HCT116 (cell line): ENCODE data around the gene DNAJA2. TPM values are rescaled to one million over a fixed set of nuclear protein-coding genes. Genes with fewer than 3 reads are reported as not detected.

Experiments
- ATAC-seq: fragments of 200-7000 bp; cut with Tn5 transposase; 2 replicates; pipeline ENCODE4 v1.9.1; 2020; ENCODE audit warnings: mild to moderate bottlenecking, moderate library complexity
- BruUV-seq: library from RNA; stranded (reverse); fragments of 400-500 nt; replicated peaks from 2 replicates; lab custom pipeline; 2021; lab: Mats Ljungman, UMichigan
- CTCF ChIA-PET: fragments of 300-600 bp; sonication (Branson Sonifier 250); formaldehyde crosslinking; loops from one replicate; lab custom pipeline; 2021; ENCODE audit warnings: antibody characterized with exemption; lab: Charles Lee
- POLR2A ChIA-PET: fragments of 300-600, 350-600 bp; sonication (Branson Sonifier 250); formaldehyde crosslinking; loops from one replicate; lab custom pipeline; 2021; ENCODE audit warnings: antibody characterized with exemption; lab: Charles Lee
- RAD21 ChIA-PET, 2 experiments: fragments of 300-600 bp; sonication (Branson Sonifier 250); formaldehyde crosslinking; loops; one replicate each; lab custom pipeline; 2023; ENCODE audit warnings: low total read pairs in 2 of 2; ENCODE audit not compliant: uncharacterized antibody in 2 of 2, unreplicated experiment in 2 of 2, low non-redundant PET in 1 of 2; lab: Charles Lee
- DNase-seq: peaks from one replicate; pipeline ENCODE4 v3.0.0-alpha.2; 2010; ENCODE audit warnings: low read depth, low spot score
- H2AFZ ChIP-seq: fragments of 200-600 bp; shearing (Covaris generic), sonication (generic); 2 replicates; pipeline ENCODE4 v1.6.1; 2017; ENCODE audit warnings: low read depth, mixed run types, mixed read lengths, antibody characterized with exemption, low read length; ENCODE audit not compliant: poor library complexity, severe bottlenecking
- H3K27ac ChIP-seq: 2 replicates; pipeline ENCODE4 v1.5.1; 2012; ENCODE audit warnings: low read depth, low read length
- H3K27me3 ChIP-seq: fragments of 200-600 bp; sonication (generic); 2 replicates; pipeline ENCODE4 v1.6.1; 2016; ENCODE audit warnings: mixed run types, low read length, mixed read lengths; ENCODE audit not compliant: insufficient read depth
- H3K36me3 ChIP-seq, 2 experiments: fragments of 200-500 bp in 1 of 2; fragments of 200-600 bp in 1 of 2; sonication (Bioruptor generic) in 1 of 2; sonication (generic) in 1 of 2; 2 replicates each; pipeline versions ENCODE4 v1.5.1 to v1.6.1; 2014 to 2016; ENCODE audit warnings: low read length in 2 of 2, inconsistent platforms in 1 of 2, mixed read lengths in 1 of 2, mixed run types in 1 of 2; ENCODE audit not compliant: insufficient read depth in 2 of 2, control insufficient read depth in 1 of 2
- H3K4me1 ChIP-seq, 2 experiments: fragments of 200-600 bp in 1 of 2; sonication (generic) in 1 of 2; 2 replicates each; pipeline versions ENCODE4 v1.5.1 to v1.6.1; 2012 to 2017; ENCODE audit warnings: low read length in 2 of 2, inconsistent platforms in 1 of 2, mild to moderate bottlenecking in 1 of 2, mixed read lengths in 1 of 2, mixed run types in 1 of 2, moderate library complexity in 1 of 2; ENCODE audit not compliant: insufficient read depth in 2 of 2, control insufficient read depth in 1 of 2
- H3K4me2 ChIP-seq: fragments of 200-600 bp; sonication (generic); 2 replicates; pipeline ENCODE4 v1.6.1; 2017; ENCODE audit warnings: mixed run types, low read length, mixed read lengths
- H3K4me3 ChIP-seq, 2 experiments: fragments of 200-600 bp in 1 of 2; sonication (generic) in 1 of 2; replicated peaks in 1 of 2; 2 replicates each; pipeline ENCODE4 v1.5.1; 2011 to 2016; ENCODE audit warnings: low read length in 2 of 2, control low read depth in 1 of 2, low read depth in 1 of 2, mild to moderate bottlenecking in 1 of 2, mixed read lengths in 1 of 2, mixed run types in 1 of 2
- H3K79me2 ChIP-seq: fragments of 200-600 bp; sonication (generic); 2 replicates; pipeline ENCODE4 v1.6.1; 2017; ENCODE audit warnings: mild to moderate bottlenecking, mixed run types, low read length, moderate library complexity, mixed read lengths; ENCODE audit not compliant: insufficient read depth
- H3K9ac ChIP-seq: fragments of 200-600 bp; sonication (generic); 2 replicates; pipeline ENCODE4 v1.6.1; 2016; ENCODE audit warnings: low read length, mixed read lengths
- H3K9me2 ChIP-seq: fragments of 200-600 bp; sonication (generic), shearing (Covaris generic); 2 replicates; pipeline ENCODE4 v1.6.1; 2017; ENCODE audit warnings: mixed run types, mild to moderate bottlenecking, moderate library complexity; ENCODE audit not compliant: insufficient read depth
- H3K9me3 ChIP-seq, 2 experiments: fragments of 200-500 bp in 1 of 2; fragments of 200-600 bp in 1 of 2; sonication (Bioruptor generic) in 1 of 2; sonication (generic) in 1 of 2; 2 replicates each; pipeline ENCODE4 v1.6.1; 2014 to 2017; ENCODE audit warnings: low read length in 2 of 2, mixed read lengths in 2 of 2, inconsistent platforms in 1 of 2, low read depth in 1 of 2, mild to moderate bottlenecking in 1 of 2, mixed run types in 1 of 2, moderate library complexity in 1 of 2; ENCODE audit not compliant: control insufficient read depth in 1 of 2, insufficient read depth in 1 of 2
- H4K20me1 ChIP-seq: fragments of 200-600 bp; sonication (generic), shearing (Covaris generic); 2 replicates; pipeline ENCODE4 v1.6.1; 2017; ENCODE audit warnings: mixed run types, mild to moderate bottlenecking, moderate library complexity; ENCODE audit not compliant: insufficient read depth
- ATF3 ChIP-seq: IDR thresholded peaks from 2 replicates; pipeline ENCODE4 v1.6.1; 2012
- CBX3 ChIP-seq: IDR thresholded peaks from 2 replicates; pipeline ENCODE4 v1.6.1; 2012; ENCODE audit warnings: low read depth
- CTCF ChIP-seq, 3 experiments: fragments of 200-600 bp in 1 of 3; sonication (generic) in 1 of 3; IDR thresholded peaks in 2 of 3; conservative IDR thresholded peaks in 1 of 3; 2 replicates each; pipeline ENCODE4 v1.5.1; 2012 to 2017; ENCODE audit warnings: low read depth in 2 of 3, low read length in 2 of 3, antibody characterized with exemption in 1 of 3, borderline replicate concordance in 1 of 3, control low read depth in 1 of 3, mild to moderate bottlenecking in 1 of 3, mixed read lengths in 1 of 3, mixed run types in 1 of 3, moderate library complexity in 1 of 3; ENCODE audit not compliant: insufficient read depth in 1 of 3
- EZH2 ChIP-seq: fragments of 200-600 bp; sonication (generic); IDR thresholded peaks from 2 replicates; pipeline ENCODE4 v1.6.1; 2017; ENCODE audit warnings: antibody characterized with exemption, mixed run types
- EZH2phosphoT487 ChIP-seq: fragments of 200-600 bp; IDR thresholded peaks from 2 replicates; pipeline ENCODE4 v1.6.1; 2018; ENCODE audit warnings: antibody characterized with exemption, borderline replicate concordance
- RAD21 ChIP-seq: IDR thresholded peaks from 2 replicates; pipeline ENCODE4 v1.6.1; 2012; ENCODE audit warnings: low read depth, mild to moderate bottlenecking
- REST ChIP-seq: IDR thresholded peaks from 2 replicates; pipeline ENCODE4 v1.6.1; 2012; ENCODE audit warnings: low read depth
- SRF ChIP-seq: IDR thresholded peaks from 2 replicates; pipeline ENCODE4 v1.6.1; 2012; ENCODE audit warnings: low read depth
- ZFX ChIP-seq: fragments of 450-650 bp; IDR thresholded peaks from 2 replicates; pipeline ENCODE4 v1.6.1; 2017
- ZNF274 ChIP-seq: fragments of 200-500 bp; sonication (Bioruptor generic); IDR thresholded peaks from 2 replicates; pipeline ENCODE4 v1.6.1; 2014; ENCODE audit warnings: mild to moderate bottlenecking, low read depth, low read length, inconsistent platforms
- intact Hi-C: fragments of 100-400 bp; cut with micrococcal nuclease; formaldehyde crosslinking; loops from 2 replicates; pipeline ENCODE4 v1.10.0; 2022
- total RNA-seq: library from RNA; stranded (reverse); gene quantifications from one replicate; pipeline ENCODE4 v1.2.1, GENCODE V29; 2021; ENCODE audit not compliant: unreplicated experiment

Gene DNAJA2
- total RNA-seq, 1 experiment from 2014 or later: 68.2 TPM

GRCh38 chr16:46973996-46974324, 486 bp upstream of the DNAJA2 start:
- TF ChIP-seq RAD21: no peak
- TF ChIP-seq CTCF (IDR thresholded peaks at IDR 0.05 in 2 of 3, conservative IDR thresholded peaks at IDR 0.05 in 1 of 3; ENCODE audit: borderline replicate concordance in 1 of 3, insufficient read depth in 1 of 3, low read depth in 2 of 3, low read length in 2 of 3): no peak
- TF ChIP-seq ZNF274: no peak
- no peak for TF ChIP-seq ZFX
- no peak for TF ChIP-seq SRF
- TF ChIP-seq EZH2phosphoT487: no peak
- no peak for TF ChIP-seq EZH2
- TF ChIP-seq ATF3: no peak
- TF ChIP-seq CBX3: no peak
- no peak for TF ChIP-seq REST
- ChIA-PET RAD21 (interaction anchor here in 1 of 2 experiments (0.5 kb wide), 1 partner anchor 64 kb away, joined by 3 read pairs; no protein-coding TSS in a partner anchor), CTCF (interaction anchor here (1.9 kb wide), 1 partner anchor 45 kb away, joined by 7 read pairs; no protein-coding TSS in a partner anchor), POLR2A (interaction anchor here (1.0 kb wide), 1 partner anchor 64 kb away, joined by 4 read pairs; no protein-coding TSS in a partner anchor)
- intact Hi-C loops: no loop called here
- TSS peak; percentile 93 for BruUV-seq
- no peaks in the 10 kb centered on the region for H3K9me2 ChIP-seq
- peaks cover 11 to 32% of the 10 kb centered on the region in 2 experiments for H3K4me1 ChIP-seq
- peak overlapping the region; percentile 86 for H3K4me2 ChIP-seq
- peak overlapping the region; percentile 38 for H2AFZ ChIP-seq
- H4K20me1 ChIP-seq: peaks cover 14% of the 10 kb centered on the region; the same call in 1 of the 2 replicates
- H3K79me2 ChIP-seq: peaks cover 47% of the 10 kb centered on the region
- peaks cover 12 to 16% of the 10 kb centered on the region in 2 experiments for H3K36me3 ChIP-seq
- peak overlapping the region; percentile 61 to 84 for H3K4me3 ChIP-seq
- ATAC-seq: peak; percentile 2; the same call in 1 of the 2 replicates
- H3K27ac ChIP-seq: peak overlapping the region; percentile 80
- no peaks in the 10 kb centered on the region for H3K27me3 ChIP-seq
- H3K9me3 ChIP-seq: no peaks in the 10 kb centered on the region
- DNase-seq: no peak
- peak overlapping the region; percentile 87 for H3K9ac ChIP-seq
